ENCODE results near the gene EIF4G3.

- no peak for TF ChIP-seq POLR2A (IDR thresholded peaks at IDR 0.05)
- TF ChIP-seq, protein P1, sequence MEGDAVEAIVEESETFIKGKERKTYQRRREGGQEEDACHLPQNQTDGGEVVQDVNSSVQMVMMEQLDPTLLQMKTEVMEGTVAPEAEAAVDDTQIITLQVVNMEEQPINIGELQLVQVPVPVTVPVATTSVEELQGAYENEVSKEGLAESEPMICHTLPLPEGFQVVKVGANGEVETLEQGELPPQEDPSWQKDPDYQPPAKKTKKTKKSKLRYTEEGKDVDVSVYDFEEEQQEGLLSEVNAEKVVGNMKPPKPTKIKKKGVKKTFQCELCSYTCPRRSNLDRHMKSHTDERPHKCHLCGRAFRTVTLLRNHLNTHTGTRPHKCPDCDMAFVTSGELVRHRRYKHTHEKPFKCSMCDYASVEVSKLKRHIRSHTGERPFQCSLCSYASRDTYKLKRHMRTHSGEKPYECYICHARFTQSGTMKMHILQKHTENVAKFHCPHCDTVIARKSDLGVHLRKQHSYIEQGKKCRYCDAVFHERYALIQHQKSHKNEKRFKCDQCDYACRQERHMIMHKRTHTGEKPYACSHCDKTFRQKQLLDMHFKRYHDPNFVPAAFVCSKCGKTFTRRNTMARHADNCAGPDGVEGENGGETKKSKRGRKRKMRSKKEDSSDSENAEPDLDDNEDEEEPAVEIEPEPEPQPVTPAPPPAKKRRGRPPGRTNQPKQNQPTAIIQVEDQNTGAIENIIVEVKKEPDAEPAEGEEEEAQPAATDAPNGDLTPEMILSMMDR (IDR thresholded peaks at IDR 0.05), result no peak
Measured at GRCh38 chr1:21042929-21043605, 133.6 kb downstream of the EIF4G3 start.
